ENCODE results near the gene UGGT2. TPM values are rescaled to one million over a fixed set of nuclear protein-coding genes. Genes with fewer than 3 reads are reported as not detected.

Gene UGGT2
- total RNA-seq, 4 donors from 2014 or later = 20.5 to 48.6 (median 30.6) TPM

DNA sequence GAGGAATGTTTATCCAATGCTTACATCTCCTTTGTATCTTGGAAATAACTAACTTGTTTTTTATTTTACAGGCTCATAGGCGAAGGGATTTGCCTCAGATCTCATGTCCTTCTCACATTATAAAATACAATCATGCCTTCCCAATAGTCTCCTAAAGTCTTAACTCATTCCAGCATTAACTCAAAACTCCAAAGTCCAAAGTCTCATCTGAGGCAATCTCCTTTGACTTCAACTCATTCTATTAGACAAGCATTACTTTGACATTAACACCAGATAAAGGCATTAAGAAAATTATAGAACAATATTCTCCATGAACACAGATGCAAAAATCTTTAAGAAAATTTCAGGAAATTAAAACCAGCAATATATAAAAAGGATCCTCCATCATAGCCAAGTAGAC lies 238.7 kb downstream of the UGGT2 start:
- TF ChIP-seq POLR2AphosphoS5 (IDR thresholded peaks at IDR 0.05) (no peak), EP300 (IDR thresholded peaks at IDR 0.05) (no peak), POLR2A (IDR thresholded peaks at IDR 0.05; ENCODE audit: low read depth) (no peak)
- TF ChIP-seq, protein P1, sequence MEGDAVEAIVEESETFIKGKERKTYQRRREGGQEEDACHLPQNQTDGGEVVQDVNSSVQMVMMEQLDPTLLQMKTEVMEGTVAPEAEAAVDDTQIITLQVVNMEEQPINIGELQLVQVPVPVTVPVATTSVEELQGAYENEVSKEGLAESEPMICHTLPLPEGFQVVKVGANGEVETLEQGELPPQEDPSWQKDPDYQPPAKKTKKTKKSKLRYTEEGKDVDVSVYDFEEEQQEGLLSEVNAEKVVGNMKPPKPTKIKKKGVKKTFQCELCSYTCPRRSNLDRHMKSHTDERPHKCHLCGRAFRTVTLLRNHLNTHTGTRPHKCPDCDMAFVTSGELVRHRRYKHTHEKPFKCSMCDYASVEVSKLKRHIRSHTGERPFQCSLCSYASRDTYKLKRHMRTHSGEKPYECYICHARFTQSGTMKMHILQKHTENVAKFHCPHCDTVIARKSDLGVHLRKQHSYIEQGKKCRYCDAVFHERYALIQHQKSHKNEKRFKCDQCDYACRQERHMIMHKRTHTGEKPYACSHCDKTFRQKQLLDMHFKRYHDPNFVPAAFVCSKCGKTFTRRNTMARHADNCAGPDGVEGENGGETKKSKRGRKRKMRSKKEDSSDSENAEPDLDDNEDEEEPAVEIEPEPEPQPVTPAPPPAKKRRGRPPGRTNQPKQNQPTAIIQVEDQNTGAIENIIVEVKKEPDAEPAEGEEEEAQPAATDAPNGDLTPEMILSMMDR (IDR thresholded peaks at IDR 0.05) = no peak
- no peak for DNase-seq (ENCODE audit: extremely low spot score)
- H3K36me3 ChIP-seq = peaks cover 5 to 37% (median 6%) of the 10 kb centered on the region in 4 donors
- no peaks in the 10 kb centered on the region for H3K4me1 ChIP-seq
- peaks cover 0 to 17% (median 10%) of the 10 kb centered on the region in 4 donors for H3K9me3 ChIP-seq
- 100% methylated on average over 1 of the region's 1 CpG for WGBS
- intact Hi-C loops (cut with DNase I) = no loop called here
- H3K4me3 ChIP-seq = no peak overlapping the region
- H3K27ac ChIP-seq (replicated peaks in 1 of 4) = no peak overlapping the region
- no peaks in the 10 kb centered on the region for H3K27me3 ChIP-seq

DNA sequence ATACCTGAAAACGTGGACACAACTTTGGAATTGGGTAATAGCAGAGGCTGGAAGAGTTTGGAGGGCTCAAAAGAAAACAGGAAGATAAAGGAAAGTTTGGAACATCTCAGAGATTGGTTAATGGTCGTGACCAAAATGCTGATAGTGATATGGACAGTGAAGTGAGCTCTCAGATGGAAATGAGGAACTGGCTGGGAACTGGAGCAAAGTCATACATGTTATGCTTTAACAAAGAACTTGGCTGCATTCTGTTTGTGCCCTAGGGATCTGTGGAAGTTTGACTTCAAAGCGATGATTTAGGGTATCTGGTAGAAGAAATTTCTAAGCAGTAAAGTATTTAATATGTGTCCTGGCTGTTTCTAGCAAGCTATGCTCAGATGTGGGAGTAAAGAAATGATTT lies 240.1 kb downstream of the UGGT2 start:
- no peaks in the 10 kb centered on the region for H3K27me3 ChIP-seq
- no peak overlapping the region for H3K27ac ChIP-seq (replicated peaks in 1 of 4)
- no peak for DNase-seq (ENCODE audit: extremely low spot score)
- H3K9me3 ChIP-seq = peaks cover 0 to 21% (median 14%) of the 10 kb centered on the region in 4 donors
- WGBS = 95% methylated on average over 3 of the region's 3 CpGs
- intact Hi-C loops (cut with DNase I) = no loop called here
- no peaks in the 10 kb centered on the region for H3K4me1 ChIP-seq
- TF ChIP-seq POLR2AphosphoS5 (IDR thresholded peaks at IDR 0.05) (no peak), POLR2A (IDR thresholded peaks at IDR 0.05; ENCODE audit: low read depth) (no peak), EP300 (IDR thresholded peaks at IDR 0.05) (no peak)
- TF ChIP-seq, protein P1 (IDR thresholded peaks at IDR 0.05) = no peak
- no peak overlapping the region for H3K4me3 ChIP-seq
- H3K36me3 ChIP-seq = peaks cover 5 to 41% (median 6%) of the 10 kb centered on the region in 4 donors

DNA sequence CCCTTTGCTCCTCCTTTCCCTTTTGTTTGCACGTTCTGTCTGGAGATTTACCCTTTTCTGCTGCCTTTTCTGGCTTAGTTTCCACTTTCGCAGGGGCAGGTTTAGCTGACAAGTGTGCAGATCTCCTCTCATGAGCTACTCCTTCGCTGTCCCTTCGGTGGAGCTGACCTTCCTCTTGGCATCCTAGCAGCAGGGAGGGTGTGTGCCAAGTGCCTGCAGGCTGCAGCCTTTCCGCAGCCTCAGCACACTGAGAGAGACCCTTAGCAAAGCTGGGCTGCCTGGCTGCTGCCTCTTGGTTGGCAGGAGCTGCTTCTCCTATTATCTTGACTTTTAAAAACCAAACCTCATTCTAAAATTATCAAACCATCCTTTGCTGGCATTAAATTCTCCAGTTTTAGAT lies 243.8 kb downstream of the UGGT2 start:
- peaks cover 0 to 20% (median 0%) of the 10 kb centered on the region in 4 donors for H3K36me3 ChIP-seq
- H3K27me3 ChIP-seq = no peaks in the 10 kb centered on the region
- H3K27ac ChIP-seq (replicated peaks in 1 of 4) = no peak overlapping the region
- no peak for DNase-seq (ENCODE audit: extremely low spot score)
- peaks cover 0 to 26% (median 23%) of the 10 kb centered on the region in 4 donors for H3K9me3 ChIP-seq
- no peak overlapping the region for H3K4me3 ChIP-seq
- TF ChIP-seq POLR2AphosphoS5 (IDR thresholded peaks at IDR 0.05) = no peak
- no peak for TF ChIP-seq EP300 (IDR thresholded peaks at IDR 0.05)
- no peak for TF ChIP-seq POLR2A (IDR thresholded peaks at IDR 0.05; ENCODE audit: low read depth)
- TF ChIP-seq, protein P1 (IDR thresholded peaks at IDR 0.05) = no peak
- no peaks in the 10 kb centered on the region for H3K4me1 ChIP-seq
- intact Hi-C loops (cut with DNase I) = no loop called here
- 93% methylated on average over 5 of the region's 5 CpGs for WGBS

DNA sequence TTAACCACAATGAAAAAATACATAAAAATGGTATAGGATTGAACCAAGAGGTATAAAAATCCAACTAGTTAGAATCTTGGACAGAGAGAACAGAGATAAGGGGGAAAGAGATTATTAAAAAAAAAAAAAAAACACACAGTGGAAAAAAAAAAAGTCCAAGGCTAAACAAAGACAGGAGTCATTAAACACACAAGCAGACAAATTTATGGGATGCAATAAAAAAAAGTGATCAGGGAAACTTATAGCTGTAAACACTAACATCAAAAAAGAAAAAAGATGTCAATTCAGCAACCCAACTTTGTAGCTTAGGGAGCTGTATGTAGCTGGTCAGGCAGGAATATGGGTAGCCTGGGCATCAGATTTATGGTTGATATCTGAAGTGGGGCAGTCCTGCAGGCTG lies 247.3 kb downstream of the UGGT2 start:
- Histone ChIP-seq H3K4me3 (no peak overlapping the region), H3K27ac (replicated peaks in 1 of 4) (no peak overlapping the region), H3K9me3 (peaks cover 0 to 17% (median 14%) of the 10 kb centered on the region in 4 donors), H3K27me3 (no peaks in the 10 kb centered on the region), H3K36me3 (peaks cover 0 to 6% (median 0%) of the 10 kb centered on the region in 4 donors), H3K4me1 (peaks cover 0 to 4% (median 0%) of the 10 kb centered on the region in 4 donors)
- intact Hi-C loops (cut with DNase I) = no loop called here
- TF ChIP-seq EP300 (IDR thresholded peaks at IDR 0.05) (no peak), POLR2AphosphoS5 (IDR thresholded peaks at IDR 0.05) (no peak), POLR2A (IDR thresholded peaks at IDR 0.05; ENCODE audit: low read depth) (no peak)
- TF ChIP-seq, protein P1 (IDR thresholded peaks at IDR 0.05) = no peak
- DNase-seq (ENCODE audit: extremely low spot score) = no peak

DNA sequence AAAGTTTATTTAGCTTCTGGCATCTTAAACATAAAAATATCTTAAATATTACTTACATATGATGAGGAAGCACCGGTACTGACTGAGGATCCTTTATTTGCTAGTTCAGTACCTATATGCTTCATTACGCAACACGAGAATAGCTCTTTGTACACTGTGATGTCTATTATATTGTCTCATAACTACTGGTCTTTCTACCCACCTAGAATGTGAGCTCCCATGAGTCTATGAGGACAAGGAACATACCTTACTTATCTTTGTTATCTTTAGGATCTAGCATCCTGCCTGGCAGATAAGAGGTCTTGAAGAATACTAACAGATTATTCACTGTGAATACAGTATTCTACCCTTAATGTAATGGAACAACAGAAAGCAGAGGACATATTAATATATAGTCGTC lies 251.4 kb downstream of the UGGT2 start:
- Histone ChIP-seq H3K4me3 (no peak overlapping the region), H3K27ac (replicated peaks in 1 of 4) (no peak overlapping the region), H3K36me3 (peaks cover 0 to 3% (median under 1%) of the 10 kb centered on the region in 4 donors), H3K9me3 (peaks cover 0 to 11% (median 6%) of the 10 kb centered on the region in 4 donors), H3K4me1 (peaks cover 0 to 8% (median 2%) of the 10 kb centered on the region in 4 donors), H3K27me3 (no peaks in the 10 kb centered on the region)
- WGBS = 99% methylated on average over 4 of the region's 4 CpGs
- no peak for TF ChIP-seq POLR2A (IDR thresholded peaks at IDR 0.05; ENCODE audit: low read depth)
- TF ChIP-seq EP300 (IDR thresholded peaks at IDR 0.05) = no peak
- TF ChIP-seq, protein P1 (IDR thresholded peaks at IDR 0.05) = no peak
- no peak for TF ChIP-seq POLR2AphosphoS5 (IDR thresholded peaks at IDR 0.05)
- no peak for DNase-seq (ENCODE audit: extremely low spot score)
- intact Hi-C loops (cut with DNase I) = no loop called here

All from esophagus muscularis mucosa (tissue), 4 donors.